ENCODE measurements around the gene RAB29.

Gene RAB29

DNA sequence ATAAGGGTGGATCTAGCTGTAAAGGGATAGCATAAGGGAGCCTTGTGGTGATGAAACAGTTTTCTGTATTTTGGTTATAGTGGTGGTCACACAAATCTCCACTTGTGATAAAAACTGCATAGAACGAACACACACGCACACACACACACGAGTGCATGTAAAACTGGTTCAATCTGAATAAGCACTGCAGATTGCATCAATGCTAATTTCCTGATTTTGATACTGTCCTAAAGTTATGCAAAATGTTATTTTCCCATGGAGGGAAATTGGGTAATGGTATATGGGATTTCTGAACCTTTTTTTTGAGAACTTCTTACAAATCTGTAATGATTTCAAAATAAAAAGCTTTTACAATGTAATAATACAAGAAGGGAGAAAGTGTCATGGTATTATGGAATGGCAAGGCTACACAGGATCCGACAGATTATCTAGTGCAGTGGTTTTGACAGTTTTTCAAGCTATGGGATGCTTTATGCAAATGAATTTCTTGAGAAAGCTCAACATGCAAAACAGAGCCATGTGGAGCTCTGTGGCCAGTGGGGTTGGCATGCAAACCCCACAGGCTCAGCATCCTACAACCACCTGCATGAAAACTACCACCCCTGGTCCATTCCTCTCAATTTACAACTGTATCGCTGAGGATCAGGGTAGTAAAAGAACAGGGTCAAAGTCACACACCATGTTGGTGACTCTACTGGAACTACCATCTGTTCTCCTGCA lies 18.9 kb upstream of the RAB29 start:
- DNase-seq: no peak

DNA sequence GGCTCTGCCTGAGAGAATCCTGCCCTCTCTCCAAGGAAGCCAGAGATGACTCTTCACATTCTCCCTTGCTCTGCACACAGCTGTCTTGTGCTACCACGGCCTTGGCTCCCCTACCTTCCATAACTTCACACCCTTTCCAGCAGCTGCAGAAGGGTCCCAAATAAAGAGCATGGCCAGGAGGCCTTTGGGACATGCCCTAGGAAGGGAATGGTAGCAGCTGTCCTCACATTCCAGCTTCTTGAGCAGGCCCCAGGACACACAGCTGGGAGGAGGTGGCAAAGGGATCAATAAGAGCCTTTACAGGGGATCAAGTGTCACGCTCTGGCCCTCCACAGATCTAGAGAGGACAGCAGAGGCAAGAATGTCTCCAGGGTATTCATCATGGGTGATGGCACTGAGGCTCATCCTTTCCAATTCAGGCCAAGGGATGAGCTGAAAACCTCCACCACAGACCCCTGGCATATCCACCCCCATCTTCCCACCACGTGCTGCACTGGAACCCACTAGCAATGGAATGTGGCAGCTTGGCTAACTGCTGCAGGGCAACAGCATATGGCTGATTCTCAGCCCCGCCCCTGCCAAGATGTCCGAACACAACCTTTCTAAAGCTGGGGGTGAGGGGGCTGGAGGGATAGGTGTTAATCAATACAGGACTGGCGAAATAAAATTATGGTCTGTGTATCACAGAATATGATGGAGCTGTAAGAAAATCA lies 17.8 kb upstream of the RAB29 start:
- DNase-seq: no peak

DNA sequence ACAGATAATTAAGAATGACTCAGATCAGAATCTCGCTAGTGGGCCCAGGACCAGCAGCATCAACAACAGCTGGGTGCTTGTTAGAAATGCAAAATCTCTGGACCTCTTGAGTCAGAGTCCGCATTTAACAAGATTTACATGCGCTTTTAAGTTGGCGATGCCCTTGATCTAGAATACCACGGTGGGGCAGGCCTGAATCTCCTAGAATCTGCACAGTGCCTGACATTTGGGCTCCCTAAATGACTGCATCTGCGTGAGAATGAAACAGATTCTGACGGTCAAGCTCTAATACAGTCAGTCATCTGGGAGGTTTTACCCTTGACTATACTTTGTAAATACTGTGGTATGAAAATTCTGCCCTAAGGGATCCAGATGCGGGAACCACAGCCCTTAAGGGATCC lies 17.2 kb upstream of the RAB29 start:
- DNase-seq: no peak

DNA sequence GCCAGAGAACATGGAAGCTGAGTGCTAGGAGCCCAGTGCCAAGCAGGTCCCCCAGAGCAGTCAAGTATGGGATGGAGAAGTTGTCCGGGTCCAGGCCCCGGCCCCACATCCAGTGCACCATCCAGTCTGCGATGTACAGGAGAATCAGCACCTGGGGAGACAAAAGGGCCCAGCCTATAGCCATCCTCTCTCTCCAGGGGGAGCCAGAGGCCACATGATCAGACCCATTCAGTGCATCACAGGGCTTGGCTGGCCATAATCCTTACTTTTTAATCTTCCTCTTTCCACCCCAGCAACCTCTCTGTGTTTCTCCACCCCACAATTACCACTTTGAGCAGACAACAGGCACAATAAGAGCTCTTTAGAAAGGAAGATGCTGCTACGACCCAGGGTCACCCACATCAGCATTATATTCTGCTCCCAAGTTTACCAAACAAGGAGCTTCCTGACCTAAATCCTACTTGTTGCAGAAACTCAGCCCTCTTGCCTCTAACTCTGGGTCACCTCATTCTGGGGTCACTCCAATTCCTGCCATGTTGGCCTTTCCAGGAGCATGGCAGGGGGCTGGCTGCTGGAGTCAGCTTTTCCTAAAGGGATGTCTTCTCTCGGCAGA lies 16.4 kb upstream of the RAB29 start:
- no peak for DNase-seq

DNA sequence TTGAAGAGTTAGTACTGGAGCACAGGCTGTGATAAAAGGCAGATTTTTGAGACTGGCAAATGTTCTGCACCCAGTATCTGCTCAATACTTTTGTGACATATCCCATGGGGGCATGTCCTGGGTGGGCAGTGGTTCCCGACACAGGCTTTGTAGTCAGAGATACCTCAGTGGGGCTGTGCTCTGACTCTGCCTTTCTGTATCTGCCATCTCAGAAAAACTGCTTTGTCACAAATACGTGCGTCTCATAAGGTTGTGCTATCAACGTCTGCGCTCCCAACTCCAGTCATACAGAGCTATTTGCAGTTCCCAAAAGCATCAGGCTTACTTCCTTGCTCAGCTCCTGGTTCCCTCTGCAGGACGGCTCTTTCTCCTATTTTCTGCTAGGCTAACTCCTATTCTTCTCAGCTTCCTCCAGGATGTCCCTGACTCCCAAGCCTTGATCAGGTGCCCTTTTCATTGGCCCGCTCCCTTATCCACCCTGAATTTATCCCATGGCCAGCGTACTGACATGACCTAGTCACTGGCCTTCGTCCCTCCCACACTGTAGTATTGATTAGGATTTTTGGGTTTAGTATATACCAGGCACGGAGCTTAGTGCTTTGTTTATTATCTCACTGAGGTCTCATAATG lies 12.1 kb upstream of the RAB29 start:
- no peak for DNase-seq

DNA sequence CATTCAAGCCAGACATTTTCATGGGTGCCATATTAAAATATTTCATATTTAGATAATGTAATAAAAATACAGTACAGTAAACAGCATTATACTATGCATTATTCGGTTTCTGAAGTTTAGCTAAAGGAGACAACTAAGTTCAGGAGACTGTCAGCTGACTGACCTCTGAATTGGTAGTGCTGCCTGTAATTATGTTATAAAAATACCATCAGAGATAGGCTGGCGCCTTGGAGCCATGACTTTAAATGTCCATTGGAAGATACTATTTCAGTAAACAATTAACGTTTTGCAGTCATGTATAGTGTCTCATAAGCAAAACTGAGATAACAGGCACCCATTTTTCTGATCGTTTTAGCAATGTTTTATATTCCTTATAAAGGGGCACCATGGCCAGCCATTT lies 11.3 kb upstream of the RAB29 start:
- DNase-seq: no peak

DNA sequence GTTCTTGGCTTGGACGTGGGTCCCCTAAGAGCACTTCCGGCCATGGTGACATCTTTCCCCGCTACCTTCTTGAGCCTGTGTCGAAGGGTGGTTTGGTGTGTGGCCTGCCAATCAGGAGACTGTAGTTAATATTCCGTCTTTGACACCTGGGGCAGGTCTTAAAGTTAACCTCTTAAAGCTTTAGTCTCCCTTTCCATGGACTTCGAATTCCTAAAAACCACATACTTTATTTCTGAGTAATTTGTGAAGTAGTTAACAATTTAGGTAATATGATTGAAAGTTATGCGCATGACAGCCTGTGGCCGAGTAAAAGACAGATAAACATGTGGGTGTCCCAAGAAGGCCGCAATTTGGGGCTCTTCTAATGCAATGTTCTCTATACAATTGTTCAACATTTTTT lies 10.2 kb upstream of the RAB29 start:
- no peak for DNase-seq

DNA sequence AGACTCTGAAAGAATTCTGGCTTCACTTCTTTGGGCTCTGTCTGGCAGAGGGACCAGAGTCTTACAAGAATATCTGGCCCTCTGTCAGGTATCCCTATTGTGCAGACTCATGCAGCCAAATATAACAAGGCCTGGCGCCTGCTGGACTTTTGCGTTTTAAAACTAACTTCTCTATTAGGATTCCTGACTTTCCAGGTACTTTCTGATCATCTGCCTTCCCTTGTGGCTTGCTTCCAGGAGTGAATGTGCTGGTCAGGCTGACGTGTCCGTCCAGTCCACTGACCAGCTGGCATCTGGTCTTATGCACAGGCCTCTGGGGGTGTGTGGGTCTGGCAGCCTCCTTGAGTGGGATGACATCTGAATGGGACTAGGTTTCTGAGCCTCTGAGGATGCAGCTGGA lies 8.6 kb upstream of the RAB29 start:
- DNase-seq: no peak

DNA sequence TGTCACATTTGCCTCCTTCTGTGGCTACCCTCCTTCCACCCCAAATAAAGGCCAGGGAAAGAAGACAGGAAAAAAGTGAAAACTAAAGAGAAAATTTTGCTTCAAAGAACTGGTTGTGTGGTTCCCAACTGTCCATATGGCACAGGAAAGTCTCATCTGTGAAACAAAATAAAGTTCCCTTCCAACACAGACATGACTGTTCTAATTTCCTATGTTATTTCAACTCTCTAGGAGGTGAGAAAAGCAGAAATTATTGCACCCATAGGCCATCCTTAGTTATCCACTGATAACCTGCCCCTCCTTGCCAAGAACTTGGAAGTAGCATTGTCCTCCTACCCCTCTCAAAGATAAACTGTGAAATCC lies 8.1 kb upstream of the RAB29 start:
- no peak for DNase-seq

DNA sequence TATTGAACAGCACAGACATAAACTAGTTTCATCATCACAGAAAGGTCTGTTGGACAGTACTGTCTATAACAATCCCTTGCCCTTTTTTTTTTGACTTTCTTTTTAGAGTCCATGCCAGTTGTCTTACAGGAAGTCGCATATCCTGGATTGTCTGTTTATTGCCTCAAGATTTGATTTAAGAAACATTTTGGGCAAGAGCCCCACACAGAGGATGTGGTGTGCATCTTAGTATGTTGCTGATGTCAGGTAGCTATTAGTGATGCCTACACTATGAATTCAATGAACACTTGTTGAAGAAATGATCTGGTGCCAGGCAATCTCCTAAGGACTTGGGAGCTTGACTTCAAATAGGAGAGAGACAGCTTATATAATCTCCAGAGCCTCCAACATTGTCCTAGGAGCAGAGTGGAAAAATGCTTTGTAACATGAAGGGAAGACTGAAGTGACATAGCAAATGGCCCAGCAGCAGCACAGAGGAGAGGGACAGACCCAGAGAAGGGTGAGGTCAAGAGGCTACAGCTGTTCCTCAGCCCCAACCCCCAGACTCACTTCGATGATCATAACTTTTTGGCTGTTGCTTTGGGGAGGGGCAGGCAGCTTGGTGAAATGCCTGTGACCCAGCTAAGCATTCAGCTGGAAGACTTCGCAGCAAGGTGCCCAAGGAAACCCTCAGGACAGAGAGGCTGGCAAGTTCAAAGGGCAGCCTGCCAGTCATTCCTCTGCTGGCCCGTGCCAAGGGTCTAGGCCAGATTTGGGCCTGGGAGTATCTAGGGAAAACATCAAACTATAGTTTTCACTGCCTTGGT lies 7.5 kb upstream of the RAB29 start:
- DNase-seq: no peak

DNA sequence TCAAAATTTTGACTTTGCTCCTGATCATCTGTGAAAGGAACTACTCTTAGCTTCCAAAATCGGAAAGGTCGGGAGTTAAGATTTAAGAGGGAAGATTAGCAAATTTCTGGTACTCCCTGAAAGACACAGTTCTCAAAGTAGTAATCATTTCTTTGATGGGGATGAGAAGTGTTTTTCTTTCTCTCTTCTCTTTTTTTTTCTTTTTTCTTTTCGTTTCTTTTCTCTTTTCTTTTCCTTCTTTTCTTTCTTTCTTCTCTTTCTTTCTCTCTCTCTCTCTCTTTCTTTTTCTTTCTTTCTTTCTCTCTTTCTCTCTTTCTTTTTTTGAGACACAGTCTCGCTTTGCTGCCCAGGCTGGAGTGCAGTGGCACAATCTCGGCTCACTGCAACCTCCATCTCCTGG lies 5.1 kb upstream of the RAB29 start:
- no peak for DNase-seq

DNA sequence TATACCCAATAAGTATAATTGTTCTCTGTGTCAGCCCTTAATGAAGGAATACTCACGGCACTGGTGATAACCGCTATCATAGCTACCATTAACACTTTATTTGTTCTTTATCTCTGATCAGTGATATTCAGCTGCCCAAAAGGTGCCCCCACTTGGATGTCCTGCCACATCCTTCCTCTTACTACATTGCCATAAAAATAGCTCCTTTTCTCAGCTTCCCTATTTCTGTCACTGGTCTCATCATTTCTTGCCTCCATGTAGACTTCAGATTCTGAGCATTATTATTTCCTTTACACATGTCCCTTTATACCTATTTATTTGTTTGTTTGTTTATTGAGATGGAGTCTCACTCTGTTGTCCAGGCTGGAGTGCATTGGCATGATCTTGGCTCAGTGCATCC lies 2.7 kb upstream of the RAB29 start:
- DNase-seq: no peak

DNA sequence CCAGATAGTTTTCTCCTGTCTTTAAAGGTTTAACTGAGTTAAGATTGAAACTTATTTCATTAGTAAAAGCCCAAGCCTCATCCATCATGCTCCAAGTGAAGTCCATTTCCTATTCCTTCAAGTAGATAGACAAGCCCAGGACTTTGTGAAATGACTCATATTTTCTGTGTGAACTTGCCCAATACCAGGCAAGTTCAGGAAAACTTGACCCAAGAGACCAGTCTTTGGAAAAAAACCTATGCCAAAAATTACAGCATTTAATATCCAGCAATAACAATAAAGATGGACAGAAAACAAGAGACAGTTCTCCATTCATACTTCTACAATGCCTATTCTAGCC lies 405 bp upstream of the RAB29 start:
- DNase-seq: no peak

DNA sequence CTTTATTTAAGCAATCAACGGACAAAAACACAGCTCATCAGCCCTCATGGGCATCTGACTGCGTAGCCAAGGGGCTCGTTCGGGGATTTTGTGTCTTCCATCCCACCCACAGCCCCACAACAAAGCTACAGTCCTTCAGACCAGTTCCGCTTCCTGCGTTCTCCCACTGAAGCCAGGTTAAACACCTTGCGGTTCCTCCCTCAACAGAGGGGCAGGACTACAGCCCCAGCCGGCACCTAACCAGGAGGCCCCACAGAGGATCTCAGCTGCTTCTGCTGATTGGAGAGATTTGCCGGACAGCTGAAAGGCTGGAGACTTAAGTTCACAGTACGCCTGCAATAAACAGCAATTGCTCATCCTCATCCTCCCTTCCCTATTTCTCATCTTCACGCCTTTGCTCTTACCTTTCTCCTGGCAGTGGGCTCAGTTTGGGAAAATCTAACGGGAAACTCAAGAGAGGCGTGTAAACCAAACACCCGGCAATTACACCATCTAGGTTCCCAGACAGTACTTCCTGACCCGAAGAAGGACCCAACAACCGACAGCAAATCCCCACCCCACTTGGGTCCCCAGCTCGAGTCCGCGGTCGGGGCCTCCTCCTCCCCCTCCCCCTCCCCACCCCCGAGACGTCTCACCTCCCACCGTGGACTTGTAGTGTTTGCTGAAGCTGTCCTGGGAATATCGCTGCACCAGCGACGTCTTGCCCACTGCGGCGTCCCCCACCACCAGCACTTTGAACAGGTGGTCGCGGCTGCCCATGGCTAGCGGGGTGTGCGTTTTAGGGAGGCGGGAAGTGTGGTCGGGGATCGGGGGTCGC lies 876 bp downstream of the RAB29 start:
- peak; percentile 44 for DNase-seq

DNA sequence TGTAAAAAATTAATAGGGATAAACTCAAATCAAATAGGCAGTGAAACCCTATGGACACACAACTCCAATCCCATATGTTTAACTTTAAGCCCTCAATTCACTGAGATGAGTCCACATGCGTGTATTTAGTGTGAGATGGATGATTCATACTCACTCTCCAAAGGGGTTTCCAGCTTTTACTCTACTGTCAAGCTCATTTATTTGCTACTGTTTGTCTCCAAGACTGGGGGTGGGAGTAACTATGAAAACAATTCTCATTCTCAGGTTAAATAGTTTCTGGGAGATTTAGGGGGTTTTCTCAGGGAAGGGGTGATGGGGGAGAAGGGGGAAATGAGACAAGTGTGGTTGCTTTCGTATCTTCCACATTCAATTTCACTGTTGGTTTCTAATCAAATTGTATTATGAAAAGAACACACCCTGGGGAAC lies 2.7 kb downstream of the RAB29 start:
- no peak for DNase-seq

DNA sequence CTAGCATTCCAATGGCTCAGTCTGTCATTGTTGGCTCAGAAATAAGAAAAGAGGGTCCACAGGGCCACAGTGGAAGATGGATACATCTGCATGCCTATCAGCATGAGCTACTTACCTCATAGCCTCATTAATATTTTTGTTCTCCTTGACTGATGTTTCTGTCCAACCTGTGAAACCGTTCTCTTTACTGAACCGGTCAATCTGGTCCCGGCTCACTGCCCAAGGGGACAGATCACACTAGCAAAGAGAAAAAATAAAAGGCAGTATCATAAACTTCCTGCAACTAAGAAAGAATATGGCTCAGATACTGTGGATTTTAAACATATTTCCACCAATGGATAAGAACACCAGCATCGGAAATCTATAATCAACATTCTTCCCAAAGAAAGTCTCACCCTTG lies 4.7 kb downstream of the RAB29 start:
- no peak for DNase-seq

DNA sequence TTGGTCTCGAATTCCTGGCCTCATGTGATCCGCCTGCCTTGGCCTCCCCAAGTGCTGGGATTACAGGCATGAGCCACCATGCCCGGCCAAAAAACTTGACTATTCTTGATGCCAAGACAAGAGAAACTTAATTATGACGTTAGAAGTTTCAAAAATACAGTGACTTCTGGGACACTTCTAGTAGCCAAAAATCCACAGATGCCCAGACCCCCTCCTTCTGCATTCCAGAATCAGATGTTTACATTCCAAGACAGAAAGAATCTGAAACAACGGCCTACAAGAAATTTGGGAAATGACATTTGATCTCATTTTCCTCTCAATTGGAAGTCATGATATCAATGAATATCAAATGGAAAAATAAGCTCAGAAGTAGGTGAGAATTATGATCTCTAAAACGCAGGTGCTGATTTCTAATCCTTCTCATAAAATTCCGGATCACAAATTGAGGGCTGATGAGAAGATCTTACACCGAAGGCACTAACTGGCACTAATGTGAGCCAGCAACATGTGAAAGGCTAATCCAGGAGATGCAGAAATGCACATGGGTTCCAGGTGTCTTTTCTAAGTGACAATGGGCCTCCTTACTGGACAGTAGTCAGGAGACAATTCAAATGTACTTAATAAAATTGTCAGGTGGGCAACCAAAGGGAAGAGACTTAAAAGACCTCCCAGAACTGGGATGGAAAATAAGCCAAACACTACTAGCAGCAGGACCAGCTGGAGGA lies 5.5 kb downstream of the RAB29 start:
- DNase-seq: no peak

DNA sequence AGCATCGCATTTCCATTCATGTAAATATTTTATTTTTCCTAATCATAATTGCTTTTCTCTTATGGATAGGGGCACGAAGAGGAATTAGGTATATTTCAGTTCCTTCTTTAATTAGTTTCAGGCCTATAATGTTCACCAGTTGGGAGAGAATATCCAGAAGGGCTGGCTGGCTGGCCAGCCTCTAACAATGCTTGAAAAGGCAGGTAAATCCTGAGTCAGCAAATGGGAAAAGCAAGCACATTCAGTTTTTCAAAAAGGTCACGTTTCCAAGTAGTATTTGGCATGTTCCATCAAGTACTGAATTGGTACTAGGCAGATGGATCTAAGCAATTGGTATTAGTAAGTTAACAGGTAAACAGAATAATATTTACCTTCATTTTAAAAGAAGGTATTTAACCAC lies 8.0 kb downstream of the RAB29 start:
- DNase-seq: no peak

DNA sequence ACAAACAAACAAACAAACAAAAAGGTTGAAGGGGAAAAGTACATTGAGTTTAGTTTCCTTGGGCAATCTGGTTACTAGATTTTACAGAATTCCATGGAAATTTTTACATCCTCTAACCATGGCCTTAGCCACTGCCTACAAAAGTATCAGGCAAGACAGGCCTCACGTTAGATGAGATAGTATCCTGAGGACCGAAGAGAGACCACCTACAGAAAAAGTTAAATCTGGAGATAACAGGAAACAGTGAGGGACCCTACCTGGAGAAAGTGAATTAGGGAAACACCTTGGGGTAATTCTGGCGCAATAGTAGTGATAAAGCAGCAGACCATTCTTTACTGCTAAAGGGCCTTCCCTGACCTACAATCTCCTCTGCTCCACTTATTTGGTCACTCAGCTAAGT lies 8.7 kb downstream of the RAB29 start:
- DNase-seq: no peak

DNA sequence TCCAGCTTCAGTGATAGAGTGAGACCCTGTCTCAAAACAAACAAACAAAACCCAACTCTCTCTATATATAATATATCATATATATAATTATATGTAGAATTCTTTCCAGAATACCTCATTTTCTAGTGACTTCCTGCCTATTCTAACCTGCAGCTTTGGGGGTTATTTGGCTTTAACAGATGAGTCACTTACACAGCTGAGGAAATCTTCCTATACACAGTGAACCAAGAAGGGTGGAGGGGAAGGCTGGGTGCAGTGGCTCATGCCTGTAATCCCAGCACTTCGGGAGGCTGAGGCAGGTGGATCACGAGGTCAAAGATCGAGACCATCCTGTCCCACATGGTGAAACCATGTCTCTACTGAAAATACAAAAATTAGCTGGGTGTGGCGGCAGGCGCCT lies 9.2 kb downstream of the RAB29 start:
- no peak for DNase-seq

DNA sequence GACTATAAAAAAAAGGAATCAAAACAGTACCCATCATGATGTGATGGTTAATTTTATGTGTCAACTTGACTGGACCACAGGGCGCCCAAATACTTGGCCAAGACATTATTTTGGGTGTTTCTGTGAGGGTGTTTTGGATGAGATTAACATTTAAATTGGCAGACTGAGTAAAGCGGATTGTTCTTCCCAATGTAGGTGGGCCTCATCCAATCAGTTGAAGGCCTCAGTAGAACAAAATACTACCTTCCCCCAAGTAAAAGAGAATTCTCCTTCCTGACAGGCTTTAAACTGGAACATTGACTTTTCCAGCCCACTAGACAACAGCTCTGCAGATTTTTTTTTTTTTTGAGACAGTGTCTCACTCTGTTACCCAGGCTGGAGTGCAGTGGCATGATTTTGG lies 10.7 kb downstream of the RAB29 start:
- no peak for DNase-seq

DNA sequence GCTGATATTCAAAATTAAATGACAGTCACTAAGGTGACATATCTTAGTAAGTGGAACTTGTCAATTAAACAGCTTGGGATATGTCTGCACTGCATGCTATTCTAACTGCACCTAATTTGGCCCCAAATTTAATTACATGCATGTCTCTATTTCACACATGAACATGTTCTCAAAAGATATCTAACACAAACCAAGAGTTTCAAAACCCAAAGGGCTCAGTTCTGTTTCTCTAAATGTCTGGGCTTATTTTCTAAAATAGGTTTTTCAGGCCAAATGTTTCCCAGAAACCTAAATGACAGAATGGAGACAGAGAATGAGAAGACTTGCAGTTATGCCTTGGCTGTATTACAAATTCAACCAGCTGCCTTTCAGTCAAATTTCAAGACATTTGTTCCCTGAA lies 11.3 kb downstream of the RAB29 start:
- DNase-seq: no peak

Data from activated gamma-delta T cell (primary cell).